ENCODE results near the gene CEP104. TPM values are rescaled to one million over a fixed set of nuclear protein-coding genes. Genes with fewer than 3 reads are reported as not detected.

CEP104 gene
- total RNA-seq, 2 donors from 2014 or later: 41.1 to 52.7 TPM

GRCh38 chr1:3872546-3872945, 15.5 kb upstream of the CEP104 start:
- no peak overlapping the region for H3K4me3 ChIP-seq
- H3K9me3 ChIP-seq: no peaks in the 10 kb centered on the region
- intact Hi-C loops (cut with DNase I): no loop called here
- H3K9ac ChIP-seq (ENCODE audit: low read depth in 2 of 2, low read length in 2 of 2): no peak overlapping the region
- no peak for TF ChIP-seq CTCF (IDR thresholded peaks at IDR 0.05)
- H3K4me1 ChIP-seq: no peaks in the 10 kb centered on the region
- no peak for DNase-seq
- no peaks in the 10 kb centered on the region for H3K27me3 ChIP-seq
- no peak overlapping the region for H3K27ac ChIP-seq
- no peaks in the 10 kb centered on the region for H3K36me3 ChIP-seq

- TF ChIP-seq CTCF (IDR thresholded peaks at IDR 0.05): no peak
- intact Hi-C loops (cut with DNase I): no loop called here
- Histone ChIP-seq H3K4me3 (no peak overlapping the region), H3K36me3 (no peaks in the 10 kb centered on the region), H3K9me3 (no peaks in the 10 kb centered on the region), H3K27ac (no peak overlapping the region), H3K9ac (ENCODE audit: low read depth in 2 of 2, low read length in 2 of 2) (no peak overlapping the region), H3K4me1 (no peaks in the 10 kb centered on the region), H3K27me3 (no peaks in the 10 kb centered on the region)
- no peak for DNase-seq
Measured at GRCh38 chr1:3871451-3871805, 14.4 kb upstream of the CEP104 start.

GRCh38 chr1:3869751-3870301, 12.8 kb upstream of the CEP104 start:
- Histone ChIP-seq H3K27ac (no peak overlapping the region), H3K9me3 (no peaks in the 10 kb centered on the region), H3K4me3 (no peak overlapping the region), H3K4me1 (no peaks in the 10 kb centered on the region), H3K9ac (ENCODE audit: low read depth in 2 of 2, low read length in 2 of 2) (no peak overlapping the region), H3K27me3 (no peaks in the 10 kb centered on the region), H3K36me3 (no peaks in the 10 kb centered on the region)
- TF ChIP-seq CTCF (IDR thresholded peaks at IDR 0.05): no peak
- intact Hi-C loops (cut with DNase I): no loop called here
- DNase-seq: peak; percentile 25

GRCh38 chr1:3868464-3869006, 11.5 kb upstream of the CEP104 start:
- TF ChIP-seq CTCF (IDR thresholded peaks at IDR 0.05): no peak
- DNase-seq: no peak
- H3K27me3 ChIP-seq: no peaks in the 10 kb centered on the region
- no peak overlapping the region for H3K4me3 ChIP-seq
- H3K36me3 ChIP-seq: no peaks in the 10 kb centered on the region
- intact Hi-C loops (cut with DNase I): no loop called here
- H3K9ac ChIP-seq (ENCODE audit: low read depth in 2 of 2, low read length in 2 of 2): no peak overlapping the region
- H3K9me3 ChIP-seq: no peaks in the 10 kb centered on the region
- H3K27ac ChIP-seq: no peak overlapping the region
- no peaks in the 10 kb centered on the region for H3K4me1 ChIP-seq

- no peak overlapping the region for H3K27ac ChIP-seq
- TF ChIP-seq CTCF (IDR thresholded peaks at IDR 0.05): no peak
- no peak overlapping the region for H3K9ac ChIP-seq (ENCODE audit: low read depth in 2 of 2, low read length in 2 of 2)
- H3K4me1 ChIP-seq: no peaks in the 10 kb centered on the region
- H3K27me3 ChIP-seq: no peaks in the 10 kb centered on the region
- intact Hi-C loops (cut with DNase I): no loop called here
- no peak overlapping the region for H3K4me3 ChIP-seq
- no peaks in the 10 kb centered on the region for H3K36me3 ChIP-seq
- H3K9me3 ChIP-seq: no peaks in the 10 kb centered on the region
- no peak for DNase-seq
Measured at GRCh38 chr1:3865606-3866160, 8.7 kb upstream of the CEP104 start.

Measured in colonic mucosa (tissue), 4 donors.